GM21447 (cell line): ENCODE results near the gene EML1.

Source experiments
- ATAC-seq: cut with Tn5 transposase; IDR thresholded peaks from one replicate; pipeline ENCODE4 v1.9.1; 2021; ENCODE audit not compliant: unreplicated experiment

EML1 gene

GRCh38 chr14:99777951-99778350 is 15.3 kb upstream of the EML1 start:
- no peak for ATAC-seq

- no peak for ATAC-seq
Measured at GRCh38 chr14:99779751-99780150, 13.5 kb upstream of the EML1 start.

- ATAC-seq: no peak
Measured at GRCh38 chr14:99780690-99781089, 12.5 kb upstream of the EML1 start.

- no peak for ATAC-seq
Measured at GRCh38 chr14:99781091-99781490, 12.1 kb upstream of the EML1 start.

GRCh38 chr14:99781853-99782610 is 11.2 kb upstream of the EML1 start:
- no peak for ATAC-seq

- no peak for ATAC-seq
Measured at GRCh38 chr14:99784508-99784907, 8.7 kb upstream of the EML1 start.

- no peak for ATAC-seq
Measured at GRCh38 chr14:99785426-99785825, 7.8 kb upstream of the EML1 start.

GRCh38 chr14:99786511-99786989 is 6.7 kb upstream of the EML1 start:
- ATAC-seq: no peak

GRCh38 chr14:99788713-99789112 is 4.5 kb upstream of the EML1 start:
- ATAC-seq: no peak

GRCh38 chr14:99789581-99789980 is 3.6 kb upstream of the EML1 start:
- no peak for ATAC-seq

GRCh38 chr14:99790201-99790977 is 2.8 kb upstream of the EML1 start:
- ATAC-seq: no peak

- ATAC-seq: no peak
Measured at GRCh38 chr14:99790978-99791376, 2.2 kb upstream of the EML1 start.

GRCh38 chr14:99791476-99792209 is 1.6 kb upstream of the EML1 start:
- no peak for ATAC-seq

GRCh38 chr14:99792210-99792535 is 1.0 kb upstream of the EML1 start:
- ATAC-seq: no peak

GRCh38 chr14:99792551-99793212 is 531 bp upstream of the EML1 start:
- ATAC-seq: no peak

GRCh38 chr14:99794151-99794780 is 1.1 kb downstream of the EML1 start:
- ATAC-seq: no peak

- ATAC-seq: no peak
Measured at GRCh38 chr14:99795046-99795445, 1.8 kb downstream of the EML1 start.

GRCh38 chr14:99797231-99797630 is 4.0 kb downstream of the EML1 start:
- ATAC-seq: no peak

- ATAC-seq: no peak
Measured at GRCh38 chr14:99800781-99801180, 7.6 kb downstream of the EML1 start.

GRCh38 chr14:99802301-99803105 is 9.3 kb downstream of the EML1 start:
- no peak for ATAC-seq
